ENCODE measurements around the gene PHACTR1.

- TF ChIP-seq FOXP2 (optimal IDR thresholded peaks at IDR 0.05; ENCODE audit: control extremely low read depth, extremely low read length, insufficient read depth) (no peak), EZH2 (IDR thresholded peaks at IDR 0.05) (no peak)
Observed at GRCh38 chr6:12977806-12978205, 261.2 kb downstream of the PHACTR1 start.

Data from SK-N-MC (cell line).